Esophagus (tissue), 2 donors: Measurements from ENCODE around the gene PRKRIP1. TPM values are rescaled to one million over a fixed set of nuclear protein-coding genes. Genes with fewer than 3 reads are reported as not detected.
"Not testable (repeated sequence)": the region's sequence is repeated elsewhere in the genome, so short reads cannot be mapped to it uniquely, and the experiment has no call there.

ENCODE experiments used
- H3K27ac ChIP-seq, 2 donors: one replicate each; pipeline ENCODE4 v1.5.1; 2013; ENCODE audit warnings: low read depth in 2 of 2, mild to moderate bottlenecking in 2 of 2, inconsistent platforms in 1 of 2, low read length in 1 of 2, moderate library complexity in 1 of 2
- H3K27me3 ChIP-seq, 2 donors: one replicate each; pipeline ENCODE4 v1.6.1; 2013; ENCODE audit warnings: low read length in 2 of 2, control low read depth in 1 of 2, mild to moderate bottlenecking in 1 of 2; ENCODE audit not compliant: insufficient read depth in 2 of 2, control insufficient read depth in 1 of 2
- H3K36me3 ChIP-seq, 2 donors: one replicate each; pipeline ENCODE4 v1.6.1; 2013; ENCODE audit warnings: low read length in 1 of 2; ENCODE audit not compliant: control insufficient read depth in 2 of 2, insufficient read depth in 2 of 2
- H3K4me1 ChIP-seq, 2 donors: one replicate each; pipeline ENCODE4 v1.6.1; 2013; ENCODE audit warnings: low read length in 1 of 2; ENCODE audit not compliant: control insufficient read depth in 2 of 2, insufficient read depth in 2 of 2
- H3K4me3 ChIP-seq, 2 donors: one replicate each; pipeline ENCODE4 v1.5.1; 2013; ENCODE audit warnings: low read length in 2 of 2, mild to moderate bottlenecking in 2 of 2, low read depth in 1 of 2, moderate library complexity in 1 of 2
- H3K9me3 ChIP-seq, 2 donors: one replicate each; pipeline ENCODE4 v1.6.1; 2013; ENCODE audit warnings: mild to moderate bottlenecking in 2 of 2, low read depth in 1 of 2, low read length in 1 of 2, moderate library complexity in 1 of 2; ENCODE audit not compliant: control insufficient read depth in 2 of 2, insufficient read depth in 1 of 2
- WGBS, 2 donors: extraction: QIAGEN DNeasy Blood & Tissue Kit; methylation state at CpG; one replicate each; pipeline ENCODE4 v1.1.7; 2013; 5-methylcytosine and 5-hydroxymethylcytosine counted together
- polyA plus RNA-seq, 2 donors: library from polyadenylated mRNA; stranded (reverse); fragments of 200-250 nt; gene quantifications; one replicate each; pipeline ENCODE4 v1.2.3, GENCODE V29; 2013
- donor health status: healthy with polysubstance abuse.
- donor health status: Bipolar disorder and iron deficiency.

The PRKRIP1 gene, protein sequence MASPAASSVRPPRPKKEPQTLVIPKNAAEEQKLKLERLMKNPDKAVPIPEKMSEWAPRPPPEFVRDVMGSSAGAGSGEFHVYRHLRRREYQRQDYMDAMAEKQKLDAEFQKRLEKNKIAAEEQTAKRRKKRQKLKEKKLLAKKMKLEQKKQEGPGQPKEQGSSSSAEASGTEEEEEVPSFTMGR
- 10 to 100 TPM; 15.9 to 21.1 TPM for polyA plus RNA-seq

- Histone ChIP-seq H3K27ac (peak within 1 kb of the TSS; percentile 69 to 90), H3K27me3 (no peaks in the 10 kb centered on the region), H3K9me3 (no peaks in the 10 kb centered on the region), H3K36me3 (peaks cover 2% of the 10 kb centered on the region in 2 donors), H3K4me1 (peaks cover 0 to 2% of the 10 kb centered on the region in 2 donors), H3K4me3 (peak within 1 kb of the TSS; percentile 89 to 97)
- WGBS, 2 donors, result 0% methylated on average over 57 of the region's 59 CpGs
Observed at GRCh38 chr7:102395873-102396709, at the start of gene PRKRIP1. Gene PRKRIP1 (plus strand): TSS chr7:102396363. CDS start chr7:102396412, 49 bp downstream.

DNA sequence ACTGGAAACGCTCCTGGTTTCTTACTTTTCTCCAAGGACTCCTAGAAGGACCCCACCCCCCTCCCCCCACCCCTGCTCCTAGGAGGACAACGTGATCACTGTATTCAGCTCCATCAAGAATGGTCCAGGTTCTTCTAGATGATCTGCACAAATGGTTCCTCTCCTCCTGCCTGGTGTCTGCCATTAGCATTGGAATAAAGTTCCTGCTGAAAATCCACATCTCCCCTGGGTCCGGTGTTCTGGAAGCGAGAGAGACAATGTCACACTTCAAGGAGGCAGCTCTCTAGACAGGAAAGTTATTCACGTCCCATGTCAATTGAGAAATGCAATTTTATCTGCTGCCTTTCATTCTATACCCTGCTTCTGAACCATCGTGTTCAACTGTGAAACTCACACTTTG, 49.2 kb upstream of the PRKRIP1 start:
- 85 to 91% methylated on average over 2 of the region's 6 CpGs for WGBS, 2 donors
- not testable (repeated sequence) for H3K27me3 ChIP-seq, H3K36me3 ChIP-seq, H3K4me3 ChIP-seq, H3K4me1 ChIP-seq, H3K9me3 ChIP-seq, H3K27ac ChIP-seq

- no CpG with 5 or more reads among the region's 6 CpGs for WGBS, 2 donors
- not testable (repeated sequence) for H3K27ac ChIP-seq
Observed at GRCh38 chr7:102356344-102356743, 39.8 kb upstream of the PRKRIP1 start, which contains the start of gene SPDYE6. Gene SPDYE6 (minus strand): TSS chr7:102356444. CDS start chr7:102356023, 421 bp downstream.

GRCh38 chr7:102363549-102364393, 32.4 kb upstream of the PRKRIP1 start:
- not testable (repeated sequence) for H3K36me3 ChIP-seq, H3K27me3 ChIP-seq, H3K9me3 ChIP-seq, H3K4me1 ChIP-seq
- 0 to 1% methylated on average over 46 to 76 of the region's 76 CpGs for WGBS, 2 donors
- Histone ChIP-seq H3K4me3 (peak overlapping the region; percentile 86 to 87), H3K27ac (peak overlapping the region; percentile 88 to 91)

More at GRCh38 chr7:102356344-102356743, 39.8 kb upstream of the PRKRIP1 start, which contains the start of gene SPDYE6:
- H3K4me1 ChIP-seq, H3K27me3 ChIP-seq, H3K9me3 ChIP-seq, H3K36me3 ChIP-seq, H3K4me3 ChIP-seq: not testable (repeated sequence)

DNA sequence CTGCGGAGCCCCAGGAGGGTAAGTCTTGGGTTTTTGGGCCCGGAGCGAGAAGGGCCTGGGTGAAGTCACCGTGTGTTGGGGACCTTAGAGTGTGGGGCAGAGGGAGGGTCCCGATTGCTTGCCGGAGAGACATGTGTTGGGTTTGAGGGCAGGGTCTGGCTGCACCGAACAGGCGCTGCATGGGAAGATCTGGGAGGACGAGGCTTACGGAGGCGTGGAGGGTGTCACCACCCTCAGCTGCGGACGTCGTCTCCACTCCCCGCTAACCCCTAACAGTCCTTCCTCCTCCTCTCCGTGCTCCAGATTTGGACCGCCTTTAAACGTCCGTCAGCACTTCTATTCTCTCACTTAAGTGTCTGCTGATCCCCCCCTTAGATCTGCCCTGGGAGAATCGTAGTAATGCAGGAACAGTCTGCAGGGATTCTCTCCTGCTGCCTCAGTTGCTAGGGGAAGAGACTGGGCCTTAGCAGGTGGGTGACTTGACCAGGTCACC, 31.7 kb upstream of the PRKRIP1 start:
- H3K9me3 ChIP-seq, H3K4me1 ChIP-seq, H3K27ac ChIP-seq, H3K36me3 ChIP-seq, H3K27me3 ChIP-seq: not testable (repeated sequence)
- 0% methylated on average over 9 to 19 of the region's 20 CpGs for WGBS, 2 donors
- peak overlapping the region; percentile 86 to 87 for H3K4me3 ChIP-seq

- not testable (repeated sequence) for H3K36me3 ChIP-seq, H3K4me3 ChIP-seq
- WGBS, 2 donors, result 57 to 70% methylated on average over 7 of the region's 7 CpGs
Observed at GRCh38 chr7:102365390-102365789, 30.8 kb upstream of the PRKRIP1 start.

GRCh38 chr7:102370038-102370437, 26.1 kb upstream of the PRKRIP1 start:
- H3K4me1 ChIP-seq, H3K4me3 ChIP-seq, H3K27ac ChIP-seq, H3K9me3 ChIP-seq, H3K36me3 ChIP-seq, H3K27me3 ChIP-seq: not testable (repeated sequence)

More at GRCh38 chr7:102365390-102365789, 30.8 kb upstream of the PRKRIP1 start:
- H3K9me3 ChIP-seq, H3K4me1 ChIP-seq, H3K27me3 ChIP-seq, H3K27ac ChIP-seq: not testable (repeated sequence)

DNA sequence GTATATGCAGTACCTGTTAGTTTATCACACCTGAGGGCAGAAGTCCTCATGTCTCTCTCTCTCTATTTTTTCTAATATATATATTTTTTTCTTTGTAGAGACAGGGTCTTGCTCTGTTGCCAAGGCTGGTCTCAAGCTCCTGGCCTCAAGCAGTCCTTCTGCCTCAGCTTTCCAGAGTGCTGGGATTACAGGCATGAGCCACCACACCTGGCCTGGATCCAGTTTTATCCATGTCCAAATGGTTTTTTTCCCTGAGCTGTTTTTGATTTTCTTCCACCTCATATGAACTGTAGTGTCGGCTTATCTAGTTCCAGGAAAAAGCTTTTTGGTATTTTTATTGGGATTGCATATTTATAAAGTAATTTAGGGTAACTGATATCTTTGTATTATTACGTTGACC, 23.4 kb upstream of the PRKRIP1 start:
- not testable (repeated sequence) for H3K36me3 ChIP-seq, H3K4me3 ChIP-seq, H3K9me3 ChIP-seq, H3K27me3 ChIP-seq, H3K4me1 ChIP-seq, H3K27ac ChIP-seq
- 84 to 85% methylated on average over 2 of the region's 2 CpGs for WGBS, 2 donors

DNA sequence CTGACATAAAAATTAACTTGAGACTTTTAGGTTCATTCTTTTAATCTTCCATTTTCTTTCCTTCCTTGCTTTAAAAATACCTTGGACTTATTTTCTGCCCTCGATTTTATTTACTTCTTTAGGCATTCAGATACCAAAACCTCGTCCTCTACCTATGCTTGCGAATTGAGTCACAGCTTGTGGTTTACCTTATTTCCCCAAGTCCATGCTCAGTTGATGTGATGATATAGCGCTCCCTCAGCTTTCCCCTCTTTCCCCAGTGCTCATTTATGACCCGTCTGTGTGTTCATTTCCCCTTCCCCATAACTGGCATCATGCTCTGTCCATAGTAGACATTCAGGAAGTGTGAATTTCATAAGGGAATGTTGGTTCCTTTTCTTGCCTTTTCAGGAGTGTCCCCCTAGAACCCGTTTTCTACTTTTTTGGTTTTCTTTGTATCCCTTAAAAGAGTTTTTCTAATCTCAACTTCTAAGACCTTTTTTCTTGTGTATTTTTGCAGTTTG, 19.1 kb upstream of the PRKRIP1 start:
- peaks cover 0 to 10% of the 10 kb centered on the region in 2 donors for H3K36me3 ChIP-seq

More for the DNA sequence above, 19.1 kb upstream of the PRKRIP1 start:
- Histone ChIP-seq H3K4me1 (no peaks in the 10 kb centered on the region), H3K27ac (no peak overlapping the region), H3K4me3 (no peak overlapping the region), H3K9me3 (no peaks in the 10 kb centered on the region), H3K27me3 (no peaks in the 10 kb centered on the region)
- 84 to 87% methylated on average over 6 of the region's 6 CpGs for WGBS, 2 donors
